CD4-positive, alpha-beta T cell treated with Interleukin-10 for 1 hour (primary cell): ENCODE data around the gene SIGMAR1.
"Not testable (repeated sequence)": the region's sequence is repeated elsewhere in the genome, so short reads cannot be mapped to it uniquely, and the experiment has no call there.

Experiments
- DNase-seq: peaks from one replicate; pipeline ENCODE4 v3.0.0-alpha.2; 2020

SIGMAR1 gene

DNA sequence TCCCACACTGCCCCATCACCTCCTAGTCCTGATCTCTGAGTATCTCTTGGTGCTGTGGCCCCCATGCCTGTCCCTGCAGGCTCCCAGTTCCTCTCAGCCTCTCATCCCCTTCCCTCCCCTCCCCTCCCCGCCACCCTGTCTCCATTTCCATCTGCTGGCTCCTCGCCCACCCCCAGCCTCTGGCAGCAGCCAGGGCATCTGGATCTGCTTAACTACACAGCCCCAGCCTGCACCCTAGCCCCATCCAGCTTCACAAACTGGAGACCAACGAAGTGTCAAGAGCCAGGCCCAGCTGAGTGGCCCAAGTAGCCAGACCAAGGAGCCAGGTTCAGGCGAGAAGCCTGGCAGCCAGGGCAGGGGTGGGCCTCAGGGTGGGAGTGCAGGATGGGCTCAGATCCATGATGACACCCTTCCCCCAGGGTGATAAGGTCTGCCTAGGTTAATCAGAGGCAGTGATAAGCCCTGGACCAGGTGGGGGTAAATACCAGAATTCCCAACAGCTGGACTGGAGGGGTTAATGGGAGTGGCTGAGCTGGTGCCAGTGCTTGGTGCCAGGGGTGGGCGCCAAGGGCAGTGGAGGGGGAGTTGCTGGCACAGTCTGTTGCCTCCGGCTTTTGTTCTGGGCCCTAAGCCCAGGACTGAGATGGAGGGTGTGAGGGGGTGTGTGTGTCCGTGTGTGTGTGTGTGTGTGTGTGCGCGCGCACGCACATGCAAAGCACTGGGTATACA, 16.9 kb upstream of the SIGMAR1 start:
- DNase-seq, result no peak

DNA sequence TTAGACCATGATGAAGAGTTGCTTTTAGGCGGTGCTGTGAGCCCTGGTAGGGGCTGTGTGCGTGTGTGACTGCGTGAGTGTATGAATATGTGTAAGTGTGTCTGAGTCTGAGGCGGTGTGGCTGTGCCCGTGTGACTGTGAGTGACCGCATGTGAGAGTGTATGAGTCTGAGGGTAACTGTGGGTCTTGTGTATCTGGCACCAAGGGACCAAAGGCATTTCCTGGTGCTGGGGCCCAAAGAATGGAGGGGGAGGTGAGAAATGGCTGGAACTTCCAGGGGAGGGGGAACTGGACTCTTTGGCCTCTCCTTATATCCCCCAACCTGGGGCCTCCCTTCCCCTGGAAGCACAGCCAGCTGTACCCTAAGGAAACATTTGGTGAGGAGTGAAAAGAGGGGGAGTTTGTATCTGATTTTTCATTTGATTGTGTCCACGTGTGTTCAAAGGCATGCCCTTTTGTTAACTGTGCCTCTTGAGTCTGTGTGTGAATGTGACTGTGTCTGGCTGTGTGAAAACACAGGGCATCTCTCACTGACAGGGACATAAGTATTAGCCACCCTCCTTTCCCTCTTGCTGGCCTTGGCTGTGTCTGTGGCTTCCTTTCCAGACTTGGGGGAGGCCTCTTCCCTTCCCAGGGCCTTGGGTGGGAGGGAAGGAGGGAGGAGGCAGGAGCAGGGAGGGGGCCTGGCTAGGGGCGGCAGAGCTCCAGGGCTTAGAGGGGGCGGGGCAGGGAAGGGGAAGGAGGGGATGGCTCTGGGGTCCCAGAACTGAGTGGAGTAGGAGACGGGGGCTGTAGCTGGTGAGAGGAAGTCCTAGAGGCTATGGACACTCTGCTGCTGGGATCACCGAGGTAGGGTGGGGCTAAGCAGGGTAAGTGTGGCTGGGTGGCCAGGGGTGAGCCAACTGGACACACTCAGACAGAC, 15.8 kb upstream of the SIGMAR1 start:
- DNase-seq, result no peak

DNA sequence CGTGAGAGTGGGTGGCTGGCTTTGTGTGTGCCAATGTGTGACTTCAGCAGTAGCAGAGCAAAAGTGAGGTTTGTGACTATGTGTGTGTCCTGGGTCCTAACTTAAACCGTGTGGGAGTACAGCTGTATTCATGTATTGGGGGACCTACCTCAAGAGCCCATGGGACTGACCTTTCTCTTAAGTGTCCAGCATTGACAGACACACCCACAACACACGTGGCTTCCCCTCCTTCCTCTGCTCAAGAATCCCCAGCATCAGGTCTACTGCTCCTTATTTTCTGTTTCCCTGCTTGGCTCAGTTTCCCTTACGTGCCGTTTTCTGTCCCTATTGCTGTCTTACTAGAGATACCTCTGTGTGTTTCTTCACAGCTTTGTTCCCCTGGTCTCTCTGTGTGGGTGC, 15.0 kb upstream of the SIGMAR1 start:
- DNase-seq, result no peak

DNA sequence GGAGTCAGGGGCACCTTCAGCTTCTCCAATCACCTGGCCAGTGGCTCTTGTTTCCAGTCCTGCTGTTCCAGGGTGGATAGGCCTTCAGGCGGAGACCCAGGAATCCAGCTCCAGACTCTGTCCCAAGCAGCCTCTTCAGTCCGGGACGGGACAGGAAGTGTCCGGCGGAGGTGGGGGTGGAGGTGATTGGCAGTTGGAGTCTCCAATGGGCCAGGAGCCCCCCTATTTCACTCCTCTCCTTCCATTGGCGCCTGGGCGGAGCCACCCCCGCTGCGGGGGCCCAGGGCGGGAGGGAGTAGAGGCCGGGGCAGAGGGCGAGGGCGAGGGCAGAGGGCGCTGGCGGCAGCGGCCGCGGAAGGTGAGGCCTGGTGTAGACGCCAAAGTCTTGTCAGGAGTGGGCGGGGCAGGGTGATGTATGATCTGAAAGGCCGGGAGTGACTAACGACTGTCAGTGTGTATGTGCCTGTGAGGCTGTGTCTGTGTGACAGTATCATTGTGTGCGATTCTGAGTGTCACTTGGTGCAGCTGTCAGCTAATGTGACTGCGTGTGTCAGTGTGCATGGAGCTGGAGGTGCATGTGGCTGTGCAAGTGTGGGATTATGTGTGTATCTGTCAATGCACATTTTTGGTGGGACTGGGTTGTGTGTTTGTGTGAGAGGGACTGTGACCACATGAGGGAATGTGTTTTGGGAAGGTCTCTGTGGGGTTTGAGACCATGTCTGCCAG, 14.5 kb upstream of the SIGMAR1 start, which contains the start of gene IL11RA:
Gene IL11RA (plus strand): TSS at position 310 of the 726 bp plus-strand sequence. CDS start 3,033 bp downstream, outside the sequence.
- DNase-seq, result no peak

DNA sequence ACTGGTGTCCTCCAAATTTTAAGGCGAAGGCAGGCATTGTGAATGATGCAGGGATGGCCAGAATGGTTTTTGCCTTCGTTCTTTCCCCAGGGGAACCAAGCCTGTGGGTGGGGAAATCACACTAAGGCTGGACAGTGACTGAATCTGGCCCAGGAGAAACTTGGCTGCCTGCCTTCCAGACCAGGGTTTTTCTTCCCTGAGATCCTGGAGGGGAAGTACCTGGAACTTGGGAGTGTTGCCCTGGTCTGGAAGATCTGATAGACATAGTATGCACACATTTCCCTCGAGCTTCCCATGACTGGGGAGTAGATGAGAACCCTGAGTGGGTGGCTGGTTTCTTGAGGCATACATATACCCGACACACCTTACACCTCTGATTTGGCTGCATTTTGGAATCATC, 13.7 kb upstream of the SIGMAR1 start:
- DNase-seq, result no peak

DNA sequence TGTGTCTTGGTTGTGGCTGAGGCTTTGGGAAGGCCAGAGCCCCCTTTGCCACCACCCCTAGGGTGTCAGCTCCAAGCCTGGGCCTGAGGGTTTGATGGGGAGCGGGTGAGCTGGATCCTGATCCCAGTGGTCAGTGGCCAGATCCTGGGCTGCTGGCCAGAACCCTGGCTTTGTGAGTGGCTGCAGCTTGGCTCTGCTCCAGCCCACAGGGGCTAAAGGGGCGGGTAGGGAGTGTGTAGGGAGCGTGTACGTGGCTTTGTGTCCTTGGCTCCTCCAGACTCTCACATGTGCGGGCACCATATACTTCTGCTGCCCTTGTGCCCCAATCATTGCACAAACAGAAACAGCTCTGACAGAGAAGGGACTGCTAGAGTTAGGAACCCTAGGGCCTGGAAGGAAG, 13.2 kb upstream of the SIGMAR1 start:
- no peak for DNase-seq

DNA sequence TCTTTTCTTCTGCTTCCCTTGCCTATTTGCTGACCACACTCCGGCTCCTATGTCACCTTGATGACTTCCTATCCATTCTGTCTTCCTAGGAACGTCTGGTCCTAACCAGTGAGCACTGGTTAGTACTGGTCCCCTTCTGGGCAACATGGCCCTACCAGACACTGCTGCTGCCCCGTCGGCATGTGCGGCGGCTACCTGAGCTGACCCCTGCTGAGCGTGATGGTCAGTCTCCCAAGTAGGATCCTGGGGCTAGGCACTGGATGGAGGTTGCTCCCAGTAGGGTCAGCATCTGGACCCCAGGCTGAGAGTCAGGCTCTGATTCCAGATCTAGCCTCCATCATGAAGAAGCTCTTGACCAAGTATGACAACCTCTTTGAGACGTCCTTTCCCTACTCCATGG, 11.1 kb upstream of the SIGMAR1 start:
- DNase-seq, result no peak

DNA sequence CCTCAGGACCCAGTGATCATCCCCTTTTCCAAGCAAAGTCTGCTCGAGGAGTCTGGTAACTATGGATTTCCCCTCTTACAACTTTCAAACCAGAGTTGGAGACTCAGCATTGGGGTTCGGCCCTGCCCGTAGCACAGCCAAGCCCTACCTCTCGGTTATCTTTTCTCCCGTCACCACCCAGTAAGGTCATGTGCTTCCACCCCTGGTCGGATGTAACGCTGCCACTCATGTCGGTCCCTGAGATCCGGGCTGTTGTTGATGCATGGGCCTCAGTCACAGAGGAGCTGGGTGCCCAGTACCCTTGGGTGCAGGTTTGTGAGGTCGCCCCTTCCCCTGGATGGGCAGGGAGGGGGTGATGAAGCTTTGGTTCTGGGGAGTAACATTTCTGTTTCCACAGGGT, 10.1 kb upstream of the SIGMAR1 start:
- DNase-seq, result no peak

DNA sequence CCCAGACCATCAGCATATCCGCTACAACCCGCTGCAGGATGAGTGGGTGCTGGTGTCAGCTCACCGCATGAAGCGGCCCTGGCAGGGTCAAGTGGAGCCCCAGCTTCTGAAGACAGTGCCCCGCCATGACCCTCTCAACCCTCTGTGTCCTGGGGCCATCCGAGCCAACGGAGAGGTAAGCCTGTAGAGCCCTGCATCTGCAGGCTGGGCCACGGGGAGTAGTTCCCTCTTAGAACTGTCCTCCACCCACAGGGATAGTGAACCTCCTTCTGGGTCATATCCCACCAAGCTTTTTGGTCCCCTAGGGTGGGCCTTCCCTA, 9.5 kb upstream of the SIGMAR1 start:
- DNase-seq, result no peak

DNA sequence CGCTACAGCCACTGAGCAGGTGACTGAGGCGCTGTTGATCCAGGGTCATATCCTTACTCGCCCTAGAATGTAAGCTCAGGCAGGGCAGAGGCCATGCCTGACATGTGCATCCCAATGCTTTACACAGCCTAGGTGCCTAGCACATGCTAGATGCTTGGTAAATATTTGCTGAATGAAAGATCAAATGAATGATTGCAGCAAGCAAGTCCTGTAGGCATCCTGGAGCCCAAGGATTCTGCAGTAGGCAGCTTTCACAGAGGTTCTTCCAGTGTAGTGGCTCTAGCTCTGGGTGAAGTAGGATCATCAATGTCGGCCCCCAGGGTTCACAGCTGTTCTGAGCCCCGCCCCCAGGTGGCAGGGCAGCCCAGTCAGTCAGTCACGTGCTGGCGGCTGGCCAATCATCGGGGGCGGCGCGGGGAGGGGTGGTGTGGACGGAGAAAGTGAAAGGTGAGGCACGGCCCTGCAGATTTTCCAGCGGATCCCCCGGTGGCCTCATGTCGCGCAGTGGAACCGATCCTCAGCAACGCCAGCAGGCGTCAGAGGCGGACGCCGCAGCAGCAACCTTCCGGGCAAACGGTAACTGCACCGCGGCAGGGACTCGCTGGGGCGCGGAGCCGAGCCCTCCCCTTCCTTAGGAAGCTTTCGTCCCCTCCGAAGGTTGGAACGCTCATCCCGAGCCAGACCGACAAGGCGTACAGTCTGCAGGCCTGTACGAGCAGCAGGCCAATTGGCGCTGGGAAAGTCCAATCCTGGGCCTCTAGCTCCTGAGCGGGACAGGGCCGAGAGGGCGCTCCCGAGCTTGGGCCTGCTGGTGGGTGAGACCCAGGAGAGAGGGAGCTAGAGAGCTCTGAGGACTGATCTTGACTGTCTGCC, 8.9 kb upstream of the SIGMAR1 start, which contains the start of gene GALT:
Gene GALT (plus strand): TSS at position 465 of the 873 bp plus-strand sequence. CDS start 30 bp downstream, at position 495.
- DNase-seq, result peak; percentile 97

DNA sequence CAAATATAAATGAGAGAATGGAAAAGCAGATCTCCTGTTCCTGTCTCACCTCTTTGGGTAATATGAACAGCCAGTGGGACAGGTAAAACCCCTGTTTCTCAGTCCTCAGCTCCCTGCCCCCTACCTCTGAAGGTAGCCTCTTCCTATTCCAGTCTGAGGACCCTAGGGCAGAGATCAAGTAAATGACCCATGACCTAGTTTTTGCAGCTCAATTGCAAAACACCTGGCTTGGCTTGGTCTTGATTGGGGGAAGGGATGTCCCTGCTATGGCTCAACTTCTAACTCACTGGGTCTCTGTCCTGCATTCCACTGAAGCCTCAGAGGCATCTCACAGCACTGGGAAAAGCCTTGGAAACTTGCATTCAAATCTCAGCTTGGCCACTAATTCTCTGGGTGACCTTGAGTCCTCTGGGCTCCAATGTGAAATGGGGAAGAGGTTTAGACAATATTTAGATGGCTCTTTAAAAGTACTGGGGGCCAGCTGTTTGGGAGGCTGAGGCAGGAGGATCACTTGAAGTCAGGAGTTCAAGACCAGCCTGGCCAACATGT, 7.3 kb upstream of the SIGMAR1 start:
- no peak for DNase-seq

DNA sequence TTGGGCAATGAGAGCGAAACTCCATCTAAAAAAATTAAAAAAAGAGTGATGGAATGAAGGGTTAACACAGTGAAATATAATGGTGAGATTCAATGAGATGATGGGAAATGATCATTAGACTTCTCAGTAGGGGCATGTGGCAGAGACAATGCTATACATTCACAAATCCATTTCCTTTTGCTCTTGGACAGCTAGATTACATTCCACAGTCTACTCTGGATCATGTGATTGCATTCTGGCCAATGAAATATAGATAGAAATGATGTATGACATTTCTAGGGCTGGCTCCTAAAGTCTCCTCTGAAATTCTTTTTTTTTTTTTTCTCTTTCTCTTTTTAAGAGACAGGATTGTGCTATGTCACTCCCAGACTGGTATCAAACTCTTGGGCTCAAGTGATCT, 5.1 kb upstream of the SIGMAR1 start:
- DNase-seq, result no peak

DNA sequence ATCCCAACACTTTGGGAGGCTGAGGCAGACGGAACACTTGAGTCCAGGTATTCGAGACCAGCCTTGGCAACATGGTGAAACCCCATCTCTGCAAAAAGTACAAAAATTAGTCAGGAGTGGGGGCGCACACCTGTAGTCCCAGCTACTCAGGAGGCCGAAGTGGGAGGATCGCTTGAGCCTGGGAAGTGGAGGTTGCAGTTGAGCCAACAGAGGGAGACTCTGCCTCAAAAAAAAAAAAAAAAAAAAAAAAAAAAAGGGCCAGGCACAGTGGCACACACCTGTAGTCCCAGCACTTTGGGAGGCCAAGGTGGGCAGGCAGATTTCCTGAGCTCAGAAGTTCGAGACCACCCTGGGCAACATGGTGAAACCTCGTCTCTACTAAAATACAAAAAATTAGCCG, 1.7 kb upstream of the SIGMAR1 start:
- not testable (repeated sequence) for DNase-seq

DNA sequence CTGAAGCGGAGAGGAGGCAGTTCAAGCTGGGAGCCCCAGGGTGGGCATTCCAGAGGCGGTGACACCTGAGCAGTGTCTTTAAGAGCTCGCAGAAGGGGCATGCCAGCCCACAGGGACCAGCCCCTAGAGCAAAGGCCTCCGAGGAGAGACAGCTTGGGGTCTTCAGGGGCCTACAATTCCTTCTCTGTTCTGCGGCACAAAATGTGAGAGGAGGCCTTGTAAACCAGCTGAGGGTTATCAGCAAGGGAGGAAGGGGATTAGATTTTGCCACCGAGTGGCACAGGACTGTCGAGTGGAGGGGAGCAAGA, 505 bp upstream of the SIGMAR1 start:
- no peak for DNase-seq

DNA sequence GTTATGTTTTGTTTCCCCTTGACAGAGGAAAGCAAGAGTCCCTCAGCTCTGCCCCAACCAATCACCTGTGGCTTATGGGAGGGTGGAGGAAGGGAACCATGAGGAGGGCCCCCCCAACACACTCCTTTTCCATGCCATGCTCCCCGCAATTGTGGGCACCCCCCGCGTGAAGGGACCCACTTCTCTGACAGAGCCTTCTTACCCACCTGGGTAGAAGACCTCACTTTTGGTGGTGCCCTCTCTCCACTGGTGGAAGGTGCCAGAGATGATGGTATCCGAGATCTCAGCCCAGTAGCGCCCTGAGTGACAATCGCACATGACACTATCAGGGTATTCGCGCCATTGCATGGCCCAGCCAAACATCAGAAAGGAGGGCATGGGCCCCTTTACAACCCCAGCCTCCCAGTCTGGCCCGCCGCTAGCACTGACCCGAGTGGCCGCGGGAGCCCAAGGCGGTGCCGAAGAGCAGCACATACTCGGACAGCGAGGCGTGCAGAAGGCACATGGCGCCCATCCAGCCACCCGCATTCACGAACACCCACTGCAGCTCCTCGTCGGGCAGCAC, 714 bp downstream of the SIGMAR1 start:
- DNase-seq, result peak; percentile 14

DNA sequence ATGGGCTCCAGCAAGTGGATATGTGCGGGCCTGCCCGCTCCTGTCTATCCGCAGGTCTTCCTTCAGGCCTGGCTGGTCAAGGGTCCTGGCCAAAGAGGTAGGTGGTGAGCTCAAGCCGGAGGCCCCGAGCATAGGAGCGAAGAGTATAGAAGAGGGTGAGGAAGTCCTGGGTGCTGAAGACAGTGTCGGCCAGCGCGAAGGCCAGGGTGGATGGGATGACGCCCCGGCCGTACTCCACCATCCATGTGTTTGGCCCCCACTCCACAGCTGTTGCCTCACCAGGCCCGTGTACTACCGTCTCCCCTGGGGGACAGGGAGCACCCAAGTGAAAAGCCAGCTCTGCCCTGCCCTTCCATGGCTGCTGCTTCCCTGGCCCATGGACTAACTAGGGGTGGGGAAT, 2.0 kb downstream of the SIGMAR1 start:
- no peak for DNase-seq

DNA sequence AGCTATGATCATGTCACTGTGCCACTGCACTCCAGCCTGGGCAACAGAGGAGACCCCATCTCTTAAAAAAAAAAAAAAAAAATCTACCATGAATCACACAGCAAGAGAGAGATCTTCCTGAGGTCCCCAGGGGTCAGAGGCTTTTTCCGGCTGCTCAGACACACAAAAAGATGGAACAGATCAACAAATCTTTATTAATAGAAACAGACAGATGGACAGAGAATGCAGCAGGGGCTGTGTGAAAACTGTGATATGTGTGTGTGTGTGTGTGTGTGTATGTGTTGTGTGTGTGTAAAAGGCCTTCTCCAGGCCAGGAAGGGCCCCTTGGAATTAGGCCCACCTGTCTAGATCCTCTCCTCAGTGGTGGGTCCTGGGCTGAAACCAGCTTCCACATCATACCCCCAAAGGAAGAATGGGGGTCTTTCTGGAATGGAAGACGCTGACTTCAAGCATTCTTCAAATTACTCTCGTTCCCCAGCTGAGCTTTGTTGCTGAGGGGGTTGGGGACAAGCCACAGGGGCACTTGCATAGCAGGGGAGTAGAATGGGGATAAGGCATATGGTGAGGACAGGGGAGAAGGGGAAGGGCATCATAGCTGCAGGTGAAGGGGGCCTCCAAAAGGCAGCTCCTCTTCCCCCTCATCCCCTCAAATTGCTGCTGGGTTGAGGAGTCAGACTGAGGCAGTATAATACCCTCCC, 2.9 kb downstream of the SIGMAR1 start:
- DNase-seq, result no peak

DNA sequence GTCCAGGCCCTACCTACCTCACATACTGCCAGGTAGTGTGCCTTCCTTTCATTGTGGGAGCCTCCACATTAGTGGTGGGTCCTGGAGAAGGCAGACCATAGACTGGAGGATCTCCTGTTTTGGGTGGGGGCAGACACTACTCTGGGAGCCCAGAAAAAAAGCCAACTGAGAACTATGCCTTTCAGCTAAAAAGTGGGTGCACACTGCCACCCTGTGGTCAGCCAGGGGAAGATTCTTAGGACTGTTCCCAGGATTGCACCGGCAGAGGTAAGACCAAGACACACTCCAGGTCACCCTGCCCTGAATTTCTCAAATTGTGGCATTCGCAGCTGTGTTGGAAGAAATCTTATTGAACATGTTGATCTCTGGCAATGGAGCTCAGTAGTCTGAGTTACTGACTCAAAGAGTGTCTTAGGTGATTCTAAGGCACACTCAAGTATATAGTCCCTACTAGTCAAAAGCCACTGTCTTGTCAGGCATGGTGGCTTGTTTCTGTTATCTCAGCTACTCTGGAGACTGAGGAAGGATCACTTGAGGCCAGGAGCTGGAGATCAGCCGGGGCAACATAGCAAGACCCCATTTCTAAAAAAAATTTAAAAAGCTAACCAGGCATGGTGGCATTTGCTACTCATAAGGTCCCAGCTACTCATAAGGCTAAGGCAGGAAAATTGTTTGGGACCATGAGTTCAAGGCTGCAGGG, 3.6 kb downstream of the SIGMAR1 start:
- peak; percentile 84 for DNase-seq

DNA sequence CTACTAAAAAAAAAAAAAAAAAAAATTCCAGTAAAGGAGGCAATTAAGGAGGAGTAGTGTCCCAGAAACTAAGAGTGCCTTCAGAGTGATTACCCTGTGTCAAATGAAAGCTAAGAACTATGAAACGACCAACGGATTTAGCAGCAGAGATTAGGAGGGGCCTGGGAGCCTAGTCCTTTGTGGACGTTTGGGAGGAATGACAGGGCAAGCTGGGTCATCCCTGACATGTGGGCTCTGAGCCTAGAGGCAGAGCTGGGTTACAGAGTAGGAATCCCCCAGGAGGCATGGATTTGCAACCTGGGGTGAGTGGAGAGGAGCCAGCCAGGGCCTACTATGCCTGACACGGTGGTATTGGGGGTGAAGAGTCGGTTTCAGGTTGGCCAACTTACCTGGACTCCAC, 4.4 kb downstream of the SIGMAR1 start:
- DNase-seq, result no peak

DNA sequence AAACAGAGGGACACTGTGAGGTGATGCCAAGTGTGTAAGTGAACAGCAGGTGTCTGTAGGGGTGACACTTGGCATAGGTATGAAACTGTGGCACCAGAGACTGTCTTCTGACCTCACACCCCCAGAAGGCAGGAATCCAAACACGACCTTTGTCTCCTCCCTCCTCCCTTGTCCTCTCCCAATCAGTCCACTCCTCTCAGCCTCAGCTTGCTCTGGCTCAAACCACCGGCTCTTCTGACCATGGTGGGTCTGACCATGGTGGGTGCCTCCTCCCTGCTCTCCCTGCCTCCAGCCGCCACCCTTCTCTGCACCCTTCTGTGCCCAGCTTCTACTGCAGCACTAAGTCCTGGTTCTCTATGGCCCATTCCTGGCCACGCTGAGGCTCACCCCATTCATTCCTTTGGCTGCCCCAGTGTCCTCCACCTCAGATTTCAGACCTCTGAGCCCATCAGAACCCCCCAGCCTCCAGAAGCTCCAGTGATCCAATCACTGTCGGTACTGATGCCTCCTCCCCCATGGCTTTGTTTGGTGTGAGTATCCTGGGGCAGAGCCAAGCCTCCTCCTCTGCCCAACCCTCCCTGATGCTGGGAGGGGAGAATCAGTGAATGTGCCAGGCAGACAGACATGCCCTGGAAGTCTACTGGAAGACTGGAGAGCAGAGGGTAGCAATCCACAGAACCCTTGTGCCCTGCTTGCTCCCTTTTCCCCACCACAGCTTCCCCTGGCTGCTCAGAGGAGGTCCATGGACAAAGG, 7.0 kb downstream of the SIGMAR1 start:
- no peak for DNase-seq
